NCI-H1694 (cell line): Measurements from ENCODE around the gene EVC2.

ENCODE experiments used
- DNase-seq: peaks from one replicate; lab custom pipeline; 2025; lab: John Stamatoyannopoulos, UW

The EVC2 gene, protein sequence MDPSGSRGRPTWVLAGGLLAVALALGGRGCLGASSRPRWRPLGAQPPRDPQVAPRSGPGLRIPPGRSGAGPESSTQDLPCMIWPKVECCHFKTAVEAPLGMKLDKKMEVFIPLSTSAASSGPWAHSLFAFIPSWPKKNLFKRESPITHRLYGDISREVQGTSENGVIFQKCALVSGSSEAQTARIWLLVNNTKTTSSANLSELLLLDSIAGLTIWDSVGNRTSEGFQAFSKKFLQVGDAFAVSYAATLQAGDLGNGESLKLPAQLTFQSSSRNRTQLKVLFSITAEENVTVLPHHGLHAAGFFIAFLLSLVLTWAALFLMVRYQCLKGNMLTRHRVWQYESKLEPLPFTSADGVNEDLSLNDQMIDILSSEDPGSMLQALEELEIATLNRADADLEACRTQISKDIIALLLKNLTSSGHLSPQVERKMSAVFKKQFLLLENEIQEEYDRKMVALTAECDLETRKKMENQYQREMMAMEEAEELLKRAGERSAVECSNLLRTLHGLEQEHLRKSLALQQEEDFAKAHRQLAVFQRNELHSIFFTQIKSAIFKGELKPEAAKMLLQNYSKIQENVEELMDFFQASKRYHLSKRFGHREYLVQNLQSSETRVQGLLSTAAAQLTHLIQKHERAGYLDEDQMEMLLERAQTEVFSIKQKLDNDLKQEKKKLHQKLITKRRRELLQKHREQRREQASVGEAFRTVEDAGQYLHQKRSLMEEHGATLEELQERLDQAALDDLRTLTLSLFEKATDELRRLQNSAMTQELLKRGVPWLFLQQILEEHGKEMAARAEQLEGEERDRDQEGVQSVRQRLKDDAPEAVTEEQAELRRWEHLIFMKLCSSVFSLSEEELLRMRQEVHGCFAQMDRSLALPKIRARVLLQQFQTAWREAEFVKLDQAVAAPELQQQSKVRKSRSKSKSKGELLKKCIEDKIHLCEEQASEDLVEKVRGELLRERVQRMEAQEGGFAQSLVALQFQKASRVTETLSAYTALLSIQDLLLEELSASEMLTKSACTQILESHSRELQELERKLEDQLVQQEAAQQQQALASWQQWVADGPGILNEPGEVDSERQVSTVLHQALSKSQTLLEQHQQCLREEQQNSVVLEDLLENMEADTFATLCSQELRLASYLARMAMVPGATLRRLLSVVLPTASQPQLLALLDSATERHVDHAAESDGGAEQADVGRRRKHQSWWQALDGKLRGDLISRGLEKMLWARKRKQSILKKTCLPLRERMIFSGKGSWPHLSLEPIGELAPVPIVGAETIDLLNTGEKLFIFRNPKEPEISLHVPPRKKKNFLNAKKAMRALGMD

DNA sequence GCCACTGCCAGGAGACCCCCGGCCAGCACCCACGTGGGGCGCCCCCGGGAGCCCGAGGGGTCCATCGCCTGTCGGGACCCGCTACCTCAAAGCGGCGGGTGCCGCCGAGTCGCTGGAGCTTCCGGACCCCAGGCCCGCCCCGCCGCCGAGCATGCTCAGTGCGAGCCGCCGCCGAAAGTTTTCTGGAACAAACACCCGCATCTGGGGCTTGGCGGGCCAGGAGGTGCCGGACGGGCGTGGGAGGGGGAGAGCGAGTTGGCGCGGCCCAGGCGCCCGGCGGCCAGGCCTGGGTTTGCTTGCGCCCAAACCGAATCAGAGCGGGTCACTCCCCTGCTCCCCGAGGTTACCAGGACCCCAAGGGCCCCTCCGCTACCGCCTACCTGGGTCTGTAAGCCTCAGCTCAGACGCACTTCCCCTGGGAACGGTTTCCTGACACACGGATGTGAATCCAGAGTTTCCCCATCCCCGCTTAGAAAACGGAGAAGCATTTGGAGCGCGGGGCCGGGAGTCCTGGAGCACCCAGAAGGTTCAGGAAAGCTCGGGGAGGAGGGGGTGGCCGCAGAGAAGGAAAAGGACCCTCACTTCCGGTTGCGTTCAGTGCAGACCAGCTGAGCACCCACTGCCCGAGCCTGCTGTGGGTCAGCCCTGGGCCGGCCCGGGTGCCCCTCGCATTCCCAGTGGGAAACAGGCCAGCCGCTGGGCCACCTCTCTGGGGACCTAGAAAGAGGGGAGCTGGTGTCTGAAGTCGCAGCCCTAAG, at the start of gene EVC2:
TSS of gene EVC2 (minus strand) at position 111 of the 758 bp plus-strand sequence. CDS start at position 65, 46 bp downstream.
- DNase-seq: no peak

DNA sequence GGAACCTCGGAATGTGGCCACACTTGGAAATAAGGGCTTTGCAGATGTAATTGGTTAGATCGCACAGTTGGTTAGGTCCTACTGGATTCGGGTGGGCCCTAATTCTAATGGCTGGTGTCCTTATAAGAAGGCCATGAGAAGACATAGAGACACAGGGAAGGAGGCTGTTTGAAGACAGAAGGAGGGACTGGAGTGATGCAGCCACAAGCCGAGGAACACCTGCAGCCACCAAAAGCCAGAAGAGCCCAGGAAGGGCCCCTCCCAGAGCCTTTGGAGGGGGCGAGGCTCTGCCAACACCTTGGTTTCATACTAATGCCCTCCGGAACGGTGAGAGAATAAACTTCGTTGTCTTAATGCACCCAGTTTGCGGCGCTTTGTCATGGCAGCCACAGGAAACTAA, 49.6 kb upstream of the EVC2 start:
- DNase-seq: no peak

DNA sequence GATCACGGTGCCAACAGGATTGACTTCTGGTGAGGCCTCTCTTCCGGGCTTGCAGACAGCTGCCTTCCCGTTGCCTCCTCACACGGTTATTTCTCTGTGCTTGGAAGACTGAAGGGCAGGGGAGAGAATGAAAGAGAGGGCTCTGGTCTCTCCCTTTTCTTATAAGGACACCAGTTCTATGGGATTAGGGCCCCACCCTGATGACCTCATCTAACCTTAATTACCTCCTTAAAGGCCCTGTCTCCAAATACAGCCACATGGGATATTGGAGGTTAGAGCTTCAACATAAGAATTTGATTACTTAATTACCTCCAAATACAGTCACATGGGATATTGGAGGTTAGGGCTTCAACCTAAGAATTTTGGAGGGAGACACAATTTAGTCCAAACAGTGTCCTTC, 49.2 kb upstream of the EVC2 start:
- DNase-seq: no peak

GRCh38 chr4:5757091-5757490, 48.7 kb upstream of the EVC2 start:
- no peak for DNase-seq

- DNase-seq: no peak
These were observed 47.9 kb upstream of the EVC2 start for GRCh38 chr4:5756271-5756670.

GRCh38 chr4:5755679-5756078, 47.3 kb upstream of the EVC2 start:
- DNase-seq: no peak

GRCh38 chr4:5755161-5755560, 46.8 kb upstream of the EVC2 start:
- DNase-seq: no peak

DNA sequence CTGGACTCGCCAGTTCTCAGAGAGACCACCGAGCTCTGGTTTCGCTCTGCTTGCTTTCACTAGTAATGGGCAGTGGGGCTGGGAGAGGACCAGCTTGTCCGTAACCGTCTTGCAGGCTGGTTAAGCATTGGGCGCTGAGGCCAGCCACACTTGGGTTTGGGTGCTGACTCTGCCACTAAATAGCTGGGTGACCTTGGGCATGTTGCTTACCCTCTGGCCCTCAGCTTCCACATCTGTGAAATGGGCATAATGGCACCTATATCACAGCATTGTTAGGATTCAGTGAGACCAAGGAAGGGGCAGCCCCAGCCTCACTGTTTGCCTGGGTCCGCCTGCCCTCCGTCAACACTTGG, 46.1 kb upstream of the EVC2 start:
- DNase-seq: no peak

- no peak for DNase-seq
These were observed 45.6 kb upstream of the EVC2 start for GRCh38 chr4:5753766-5754528.

DNA sequence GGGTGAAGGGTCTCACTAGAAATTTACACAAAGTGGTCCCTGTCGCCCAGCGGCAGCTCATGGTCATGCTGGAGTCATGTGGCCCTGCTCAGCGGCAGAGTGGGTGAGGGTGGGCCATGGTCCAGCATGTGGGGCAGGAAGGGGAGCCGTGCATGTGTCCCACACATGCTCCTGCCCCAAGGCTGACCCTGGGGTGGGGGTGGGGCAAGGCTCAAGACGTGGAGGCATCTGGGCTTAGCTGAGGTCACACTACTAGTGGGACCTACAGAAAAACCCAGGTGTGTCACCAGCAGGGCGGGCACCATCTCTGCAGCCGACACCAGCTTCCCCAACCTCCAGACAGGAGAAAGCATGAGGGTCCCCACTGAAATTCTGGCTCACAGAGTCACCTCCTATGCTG, 45.0 kb upstream of the EVC2 start:
- DNase-seq: no peak

DNA sequence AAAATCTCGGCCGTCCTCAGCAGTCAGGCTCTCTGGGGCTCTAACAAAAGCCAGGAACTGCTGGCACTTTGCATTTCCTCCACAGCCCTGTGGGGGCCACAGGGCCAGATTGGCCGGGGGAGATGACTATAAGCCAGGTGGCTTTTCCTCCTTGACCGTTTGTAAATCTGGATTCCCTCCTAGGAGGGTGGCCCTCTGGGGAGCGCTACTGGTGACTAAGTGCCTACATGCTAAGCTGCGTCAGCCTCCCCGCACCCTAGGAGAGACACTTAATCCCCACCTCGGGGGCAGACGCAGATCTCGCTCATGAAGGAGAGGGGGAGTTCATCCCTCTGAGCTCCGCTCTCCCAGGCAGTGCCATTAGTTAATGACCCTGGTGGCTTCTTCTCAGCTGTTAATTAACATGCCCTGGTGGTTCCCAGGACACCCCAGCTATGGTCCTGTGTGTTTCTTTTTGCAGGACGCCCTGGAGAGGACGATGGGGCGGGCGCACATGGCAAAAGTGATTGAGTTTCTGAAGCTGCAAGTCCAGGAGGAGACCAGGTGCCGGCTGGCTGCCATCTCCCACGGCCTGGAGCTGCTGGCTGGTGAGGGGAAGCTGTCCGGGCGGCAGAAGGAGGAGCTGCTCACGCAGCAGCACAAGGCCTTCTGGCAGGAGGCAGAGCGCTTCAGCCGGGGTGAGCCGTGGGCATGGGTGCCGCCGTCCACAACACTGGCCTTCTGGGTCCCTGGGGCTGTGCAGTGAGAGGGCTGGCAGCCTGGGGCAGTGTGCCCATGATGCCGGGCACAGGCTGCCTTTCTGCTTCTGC, 44.2 kb upstream of the EVC2 start:
- DNase-seq: no peak

GRCh38 chr4:5751666-5752375, 43.5 kb upstream of the EVC2 start:
- DNase-seq: no peak

DNA sequence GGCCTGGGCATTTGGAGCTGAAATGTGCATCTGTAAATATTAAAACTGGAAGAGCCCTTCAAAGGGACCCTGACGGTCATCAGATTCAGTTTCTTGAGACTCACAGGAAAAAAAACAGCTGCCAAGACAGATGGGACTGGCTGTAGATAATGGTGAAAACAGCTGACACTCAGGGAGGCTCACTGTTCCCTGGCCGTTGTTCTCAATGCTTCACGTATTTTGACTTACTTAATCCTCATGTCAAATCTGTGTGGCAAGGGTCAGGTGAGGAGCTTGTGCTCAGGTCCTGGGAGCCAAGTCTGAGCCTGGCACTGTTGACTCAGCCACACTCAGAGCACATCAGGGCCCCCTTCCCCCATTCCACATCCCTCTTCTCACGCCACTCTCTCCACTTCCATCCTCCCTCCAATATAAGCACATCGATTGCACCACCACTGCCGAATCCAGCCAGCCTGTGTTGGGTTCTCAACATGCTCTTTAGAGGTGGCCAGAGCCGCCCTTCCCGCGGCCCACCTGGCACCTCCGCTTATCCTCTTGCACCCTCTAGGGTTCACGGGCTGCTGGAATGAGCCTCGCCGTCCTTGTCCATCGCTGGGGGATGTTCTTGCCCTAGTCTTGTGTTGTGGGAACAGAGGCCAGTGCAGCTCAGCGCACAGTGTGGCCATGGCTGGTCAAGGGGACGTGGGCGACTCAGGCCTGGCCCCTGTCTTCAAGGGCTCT, 42.7 kb upstream of the EVC2 start:
- DNase-seq: no peak

DNA sequence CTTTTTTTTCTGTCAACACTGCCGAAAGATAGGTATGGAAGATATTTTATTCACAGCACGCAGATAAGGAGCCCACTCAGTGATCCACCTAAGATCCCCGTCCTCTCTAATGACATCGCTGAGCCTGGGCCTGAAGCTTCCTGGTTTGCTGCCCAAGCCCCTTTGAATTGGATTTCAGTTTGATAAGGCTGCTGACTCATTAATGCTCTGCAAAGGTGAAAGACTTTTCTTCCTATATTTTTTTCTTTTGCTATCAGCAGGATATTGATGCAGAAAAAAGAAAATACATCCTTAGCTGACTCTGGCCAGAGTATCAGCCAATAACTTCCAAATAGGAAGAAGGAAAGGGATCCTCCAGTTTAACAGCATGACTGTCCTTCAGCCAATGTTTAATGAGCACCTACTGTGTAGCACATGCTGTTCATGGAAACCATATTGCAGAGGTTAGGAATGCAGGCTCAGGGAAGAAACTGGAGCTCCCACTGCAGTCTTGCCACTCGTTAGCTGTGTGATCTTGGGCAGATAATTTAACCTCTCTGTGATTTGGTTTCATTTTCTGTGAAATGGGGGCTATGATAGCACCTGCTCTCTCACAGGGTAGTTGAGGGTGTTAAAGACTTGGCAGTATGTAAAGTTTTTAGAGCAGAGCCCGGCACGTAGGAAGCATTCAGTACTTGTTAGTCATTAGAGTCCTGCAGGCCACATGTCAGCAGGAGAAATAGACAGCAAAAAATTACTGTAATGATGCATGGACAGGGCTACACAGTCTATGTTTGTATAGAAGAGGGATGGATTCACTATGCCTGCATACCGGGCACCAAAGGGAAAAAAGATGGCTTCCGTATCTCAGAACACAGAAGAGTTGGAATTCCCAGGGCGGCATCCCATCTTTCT, 41.9 kb upstream of the EVC2 start:
- DNase-seq: no peak

GRCh38 chr4:5749568-5749967, 41.2 kb upstream of the EVC2 start:
- no peak for DNase-seq

DNA sequence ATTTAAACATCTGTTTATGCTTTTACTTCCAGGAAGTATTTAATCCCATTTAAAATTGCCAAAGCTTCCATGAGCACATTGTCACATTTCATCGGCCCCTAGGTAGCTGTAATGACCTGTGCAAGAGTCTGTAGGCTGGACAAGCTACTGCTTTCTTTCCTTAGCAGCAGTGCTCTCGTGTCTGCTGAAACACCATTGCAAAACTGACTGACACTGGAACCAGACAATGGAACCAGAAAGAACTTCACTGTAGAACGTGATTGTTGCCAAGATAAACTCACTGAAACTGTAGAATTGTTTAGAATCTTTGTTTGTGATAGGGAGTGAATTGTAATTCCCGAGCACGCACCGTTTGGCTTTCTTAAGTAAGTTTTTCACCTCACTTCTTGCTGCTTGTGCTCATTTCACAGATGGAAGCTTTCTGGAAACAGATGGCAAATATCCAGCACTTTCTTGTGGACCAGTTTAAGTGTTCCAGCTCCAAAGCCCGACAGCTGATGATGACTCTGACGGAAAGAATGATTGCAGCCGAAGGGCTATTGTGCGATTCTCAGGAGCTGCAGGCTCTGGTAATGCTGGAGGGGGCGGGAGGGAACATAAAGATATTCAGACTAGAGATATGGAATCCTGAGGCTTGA, 39.5 kb upstream of the EVC2 start:
- no peak for DNase-seq
